ENCODE results near the gene LAMP5. TPM values are rescaled to one million over a fixed set of nuclear protein-coding genes. Genes with fewer than 3 reads are reported as not detected.

LAMP5 gene
- total RNA-seq, 1 donor from 2014 or later, result 0.31 TPM

- DNase-seq (ENCODE audit: low spot score), result no peak
Observed at GRCh38 chr20:9534025-9534424, 19.6 kb downstream of the LAMP5 start.

GRCh38 chr20:9535449-9535848, 21.1 kb downstream of the LAMP5 start:
- DNase-seq (ENCODE audit: low spot score), result no peak

DNA sequence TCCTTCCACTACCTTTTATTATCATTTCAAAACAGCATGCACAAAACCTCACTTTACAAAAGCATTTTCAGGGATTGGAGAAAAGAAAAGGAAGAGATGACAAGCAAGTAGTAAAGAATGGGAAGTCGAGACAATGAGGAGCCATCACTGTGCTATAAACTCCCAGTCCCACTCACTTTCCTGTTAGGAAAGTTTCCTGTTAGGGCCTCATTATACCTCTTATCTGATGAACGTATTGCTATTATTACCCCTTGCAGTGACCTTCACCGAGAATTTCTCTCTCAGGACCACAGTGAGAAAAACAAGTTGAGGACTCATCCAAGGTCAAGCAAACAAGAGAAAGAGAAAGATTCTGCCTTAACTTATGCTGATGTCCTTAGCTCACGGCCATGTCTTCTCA, 28.8 kb downstream of the LAMP5 start:
- DNase-seq (ENCODE audit: low spot score), result no peak

DNA sequence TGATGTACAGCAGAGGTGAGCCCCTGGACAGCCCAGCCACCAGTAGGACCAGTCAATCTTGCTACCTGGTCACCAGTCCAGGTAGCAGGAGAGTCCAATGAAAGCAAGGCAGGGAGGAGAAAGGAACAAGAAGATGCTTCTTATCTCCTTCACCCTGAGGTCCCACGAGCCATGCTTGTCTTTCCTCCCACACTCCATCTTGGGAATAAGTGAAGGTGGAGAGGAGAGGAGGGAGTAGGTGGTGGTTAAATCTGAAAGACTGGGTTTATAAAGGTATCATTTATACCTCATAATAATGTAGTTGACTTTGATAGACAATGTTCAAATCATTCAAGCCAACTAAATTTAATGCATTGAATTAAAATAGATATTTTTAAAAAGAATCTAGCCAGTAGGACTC, 35.9 kb downstream of the LAMP5 start:
- DNase-seq (ENCODE audit: low spot score), result no peak

- DNase-seq (ENCODE audit: low spot score), result no peak
Observed at GRCh38 chr20:9550871-9551270, 36.5 kb downstream of the LAMP5 start.

- no peak for DNase-seq (ENCODE audit: low spot score)
Observed at GRCh38 chr20:9551808-9552550, 37.6 kb downstream of the LAMP5 start.

DNA sequence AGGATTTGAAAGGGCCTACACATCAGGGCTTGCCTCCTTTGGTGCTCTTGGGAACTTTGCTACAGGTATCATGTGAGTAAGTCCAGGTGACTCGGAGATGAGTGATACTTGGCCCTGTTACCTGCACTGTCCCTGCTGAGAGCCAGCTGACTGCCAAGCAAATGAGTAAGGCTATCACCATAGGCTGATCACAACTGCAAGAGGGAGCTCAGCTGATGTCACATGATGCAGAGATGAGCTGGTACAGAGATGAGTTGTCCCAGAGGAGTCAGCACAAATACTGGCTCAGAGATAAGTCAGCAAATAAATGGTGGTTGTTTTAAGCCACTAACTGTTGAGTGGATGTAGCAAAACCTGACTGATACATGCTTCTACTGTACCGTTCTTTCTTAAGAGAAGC, 41.4 kb downstream of the LAMP5 start:
- DNase-seq (ENCODE audit: low spot score), result no peak

DNA sequence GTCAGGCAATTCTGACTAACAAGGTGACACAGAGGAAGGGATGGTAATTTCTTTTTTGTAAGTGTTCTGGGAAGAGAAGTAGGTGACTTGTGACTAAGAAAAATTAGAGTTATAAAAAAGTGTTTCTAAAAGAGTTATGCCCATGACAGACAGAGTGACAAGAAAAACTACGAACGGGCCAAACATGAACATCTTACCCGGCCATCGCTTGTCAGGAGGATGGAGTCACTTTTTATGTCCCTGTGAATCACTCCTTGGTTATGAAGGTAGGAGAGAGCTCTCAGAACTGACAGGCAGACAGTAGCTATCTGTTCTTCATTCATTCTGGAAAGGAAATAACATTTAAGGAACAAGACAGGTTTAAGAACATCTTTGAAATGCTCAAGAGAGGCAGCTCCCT, 43.0 kb downstream of the LAMP5 start:
- DNase-seq (ENCODE audit: low spot score), result no peak

- no peak for DNase-seq (ENCODE audit: low spot score)
Observed at GRCh38 chr20:9565910-9566550, 51.6 kb downstream of the LAMP5 start.

GRCh38 chr20:9566977-9567376, 52.6 kb downstream of the LAMP5 start:
- DNase-seq (ENCODE audit: low spot score), result no peak

GRCh38 chr20:9570612-9571011, 56.2 kb downstream of the LAMP5 start:
- no peak for DNase-seq (ENCODE audit: low spot score)

DNA sequence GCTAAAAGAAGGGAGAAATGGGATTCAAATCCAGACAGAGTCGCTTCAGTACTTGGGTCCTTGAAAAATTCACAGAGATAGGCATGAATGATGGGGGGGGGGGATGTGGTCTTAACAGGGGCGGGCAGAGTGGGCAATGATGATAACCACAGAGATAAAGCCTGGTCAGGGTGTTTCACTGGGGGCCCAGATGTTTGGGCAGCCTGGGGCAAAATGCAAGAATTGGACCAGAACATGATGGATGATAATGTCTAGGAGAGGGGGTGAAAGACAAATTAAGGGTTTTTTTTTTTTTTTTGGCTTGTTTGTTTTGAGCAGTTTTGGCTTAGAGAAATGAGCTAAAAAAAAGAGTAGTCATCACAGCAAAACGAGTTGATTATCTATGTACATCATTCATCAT, 57.4 kb downstream of the LAMP5 start:
- no peak for DNase-seq (ENCODE audit: low spot score)

GRCh38 chr20:9572670-9573069, 58.3 kb downstream of the LAMP5 start:
- DNase-seq (ENCODE audit: low spot score), result no peak

- DNase-seq (ENCODE audit: low spot score), result no peak
Observed at GRCh38 chr20:9573335-9574151, 59.2 kb downstream of the LAMP5 start.

DNA sequence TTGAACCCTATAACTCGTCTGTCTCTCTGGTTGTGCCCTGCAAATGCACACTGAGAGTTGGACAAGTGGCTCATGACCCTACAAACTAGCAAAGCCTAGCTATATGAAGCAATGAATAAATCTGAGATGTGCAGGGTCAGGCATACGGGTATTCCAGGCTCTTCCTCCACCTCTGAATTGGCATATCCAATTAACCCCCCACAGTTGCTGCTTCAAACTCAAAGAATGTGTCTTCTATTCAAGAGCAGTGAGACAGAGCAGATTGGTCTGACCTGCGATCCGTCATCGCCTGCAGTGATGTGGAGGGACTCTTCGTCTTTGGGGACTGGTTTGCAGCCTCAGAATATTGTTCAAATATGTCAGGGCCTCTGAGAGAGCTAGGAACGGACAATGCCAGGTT, 59.8 kb downstream of the LAMP5 start:
- no peak for DNase-seq (ENCODE audit: low spot score)

DNA sequence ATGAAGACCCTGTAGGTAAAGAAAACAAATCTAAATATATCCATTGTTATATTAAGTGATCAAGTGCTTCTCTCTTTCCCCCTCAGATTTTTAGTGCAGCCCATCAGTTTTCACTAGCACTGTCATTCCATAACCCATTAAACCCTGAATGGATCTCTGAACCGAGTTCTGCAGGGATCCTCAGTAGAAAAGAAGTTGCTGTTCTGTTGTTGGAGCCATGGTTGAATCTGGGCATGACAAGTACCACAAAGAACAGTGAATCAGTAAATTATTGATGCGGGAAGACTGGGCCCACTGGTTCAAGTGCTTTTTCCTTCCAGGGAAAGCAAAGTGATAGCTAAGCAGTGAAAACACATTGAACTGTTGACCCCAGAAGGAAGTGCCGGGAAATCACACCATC, 60.4 kb downstream of the LAMP5 start:
- no peak for DNase-seq (ENCODE audit: low spot score)

GRCh38 chr20:9575836-9576235, 61.4 kb downstream of the LAMP5 start:
- no peak for DNase-seq (ENCODE audit: low spot score)

GRCh38 chr20:9576695-9577094, 62.3 kb downstream of the LAMP5 start:
- no peak for DNase-seq (ENCODE audit: low spot score)

- no peak for DNase-seq (ENCODE audit: low spot score)
Observed at GRCh38 chr20:9577397-9577796, 63.0 kb downstream of the LAMP5 start.

DNA sequence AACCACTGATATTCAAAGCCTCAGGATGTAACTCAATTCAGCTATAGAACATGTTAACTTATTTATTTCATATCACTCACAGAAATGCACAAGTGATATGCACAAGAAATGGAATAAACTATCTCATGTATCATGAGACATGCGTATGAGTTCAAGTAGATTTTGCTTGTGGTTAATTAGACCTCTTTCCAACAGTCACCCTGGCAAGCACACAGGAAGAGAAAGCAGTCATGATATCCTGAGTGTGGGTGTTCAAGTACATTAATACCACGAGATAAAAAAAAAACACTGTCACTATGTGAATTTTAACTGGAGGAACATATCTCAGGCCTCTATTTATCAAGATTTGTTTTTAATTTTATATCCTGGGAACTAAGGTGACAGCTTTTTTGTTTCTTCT, 64.2 kb downstream of the LAMP5 start:
- DNase-seq (ENCODE audit: low spot score), result no peak
